Measurements from ENCODE around the gene CC2D2A.

The CC2D2A gene

DNA sequence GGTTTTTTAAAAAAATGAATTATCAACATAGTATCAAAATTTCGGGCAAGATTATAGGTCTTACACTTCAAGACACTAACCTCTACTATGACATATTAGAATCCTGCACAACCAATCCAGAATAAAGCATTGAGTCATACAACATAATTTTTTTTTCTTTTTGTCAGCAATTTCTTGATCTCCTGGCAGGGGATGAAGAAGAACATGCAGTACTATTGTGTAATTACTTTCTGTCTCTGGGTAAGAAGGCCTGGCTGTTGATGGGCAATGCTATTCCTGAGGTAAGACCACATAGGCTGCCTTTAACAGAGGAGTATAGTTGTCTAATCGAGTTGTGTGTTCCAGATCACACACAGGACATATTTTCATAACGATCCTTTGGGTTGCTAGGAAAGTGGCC lies 118.0 kb downstream of the CC2D2A start:
- no peaks in the 10 kb centered on the region for H3K79me2 ChIP-seq
- no peak overlapping the region for H3K4me3 ChIP-seq (ENCODE audit: low read depth, low read length)
- no peaks in the 10 kb centered on the region for H3K9me3 ChIP-seq (ENCODE audit: control insufficient read depth, low read length)
- H3K27ac ChIP-seq = no peak overlapping the region
- peaks cover 5% of the 10 kb centered on the region for H3K4me1 ChIP-seq
- H3K4me2 ChIP-seq (ENCODE audit: low read length) = no peak overlapping the region
- TF ChIP-seq, protein P1, sequence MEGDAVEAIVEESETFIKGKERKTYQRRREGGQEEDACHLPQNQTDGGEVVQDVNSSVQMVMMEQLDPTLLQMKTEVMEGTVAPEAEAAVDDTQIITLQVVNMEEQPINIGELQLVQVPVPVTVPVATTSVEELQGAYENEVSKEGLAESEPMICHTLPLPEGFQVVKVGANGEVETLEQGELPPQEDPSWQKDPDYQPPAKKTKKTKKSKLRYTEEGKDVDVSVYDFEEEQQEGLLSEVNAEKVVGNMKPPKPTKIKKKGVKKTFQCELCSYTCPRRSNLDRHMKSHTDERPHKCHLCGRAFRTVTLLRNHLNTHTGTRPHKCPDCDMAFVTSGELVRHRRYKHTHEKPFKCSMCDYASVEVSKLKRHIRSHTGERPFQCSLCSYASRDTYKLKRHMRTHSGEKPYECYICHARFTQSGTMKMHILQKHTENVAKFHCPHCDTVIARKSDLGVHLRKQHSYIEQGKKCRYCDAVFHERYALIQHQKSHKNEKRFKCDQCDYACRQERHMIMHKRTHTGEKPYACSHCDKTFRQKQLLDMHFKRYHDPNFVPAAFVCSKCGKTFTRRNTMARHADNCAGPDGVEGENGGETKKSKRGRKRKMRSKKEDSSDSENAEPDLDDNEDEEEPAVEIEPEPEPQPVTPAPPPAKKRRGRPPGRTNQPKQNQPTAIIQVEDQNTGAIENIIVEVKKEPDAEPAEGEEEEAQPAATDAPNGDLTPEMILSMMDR (IDR thresholded peaks at IDR 0.05) = no peak
- H3K27me3 ChIP-seq (ENCODE audit: control insufficient read depth, insufficient read depth, low read length) = no peaks in the 10 kb centered on the region
- H3K9ac ChIP-seq = no peak overlapping the region
- no peaks in the 10 kb centered on the region for H3K36me3 ChIP-seq (ENCODE audit: control insufficient read depth, insufficient read depth, low read length)
- H2AFZ ChIP-seq = no peak overlapping the region

DNA sequence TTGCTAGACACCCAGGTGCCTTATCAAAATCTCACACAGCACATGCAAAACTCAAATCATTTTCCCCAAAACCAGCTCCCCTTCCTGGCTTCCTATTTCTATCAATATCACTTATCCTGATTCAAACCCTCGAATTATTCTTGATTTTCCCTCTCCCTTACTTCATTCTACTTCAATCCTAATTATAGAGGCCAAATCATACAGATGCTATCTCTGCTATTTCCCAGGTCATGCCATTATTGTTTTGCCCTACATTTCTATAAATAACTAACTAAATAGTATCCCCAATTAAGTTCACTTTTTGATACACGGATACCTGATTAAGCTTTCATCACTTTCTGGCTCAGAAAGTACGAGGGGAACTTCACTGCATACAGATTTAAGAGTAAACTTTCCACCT lies 123.1 kb downstream of the CC2D2A start:
- no peak overlapping the region for H3K9ac ChIP-seq
- H3K27me3 ChIP-seq (ENCODE audit: control insufficient read depth, insufficient read depth, low read length) = no peaks in the 10 kb centered on the region
- no peaks in the 10 kb centered on the region for H3K9me3 ChIP-seq (ENCODE audit: control insufficient read depth, low read length)
- H3K79me2 ChIP-seq = no peaks in the 10 kb centered on the region
- H3K4me3 ChIP-seq (ENCODE audit: low read depth, low read length) = no peak overlapping the region
- H3K4me2 ChIP-seq (ENCODE audit: low read length) = no peak overlapping the region
- peaks cover 3% of the 10 kb centered on the region for H3K4me1 ChIP-seq
- no peaks in the 10 kb centered on the region for H3K36me3 ChIP-seq (ENCODE audit: control insufficient read depth, insufficient read depth, low read length)
- H3K27ac ChIP-seq = no peak overlapping the region
- no peak overlapping the region for H2AFZ ChIP-seq
- TF ChIP-seq, protein P1 (IDR thresholded peaks at IDR 0.05) = no peak

DNA sequence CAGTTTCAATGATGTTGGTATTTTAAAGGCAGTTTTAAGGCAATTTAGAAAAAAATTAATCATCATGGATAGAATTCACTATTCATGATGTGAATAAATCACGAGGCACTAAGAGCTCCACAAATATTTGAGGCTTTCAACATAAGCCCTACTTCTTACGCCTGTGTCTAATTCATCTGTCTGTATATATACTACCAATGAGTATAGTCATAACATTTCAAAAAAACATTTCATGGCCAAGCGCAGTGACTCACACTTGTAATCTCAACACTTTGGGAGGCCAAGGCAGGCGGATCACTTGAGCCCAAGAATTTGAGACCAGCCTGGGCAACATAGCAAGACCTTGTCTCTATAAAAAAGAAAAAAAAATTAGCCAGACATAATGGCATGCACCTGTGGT lies 129.0 kb downstream of the CC2D2A start:
- Histone ChIP-seq H3K4me1 (no peaks in the 10 kb centered on the region), H3K9me3 (ENCODE audit: control insufficient read depth, low read length) (no peaks in the 10 kb centered on the region), H3K27me3 (ENCODE audit: control insufficient read depth, insufficient read depth, low read length) (no peaks in the 10 kb centered on the region), H3K9ac (no peak overlapping the region), H3K36me3 (ENCODE audit: control insufficient read depth, insufficient read depth, low read length) (no peaks in the 10 kb centered on the region), H2AFZ (no peak overlapping the region), H3K4me3 (ENCODE audit: low read depth, low read length) (no peak overlapping the region), H3K79me2 (no peaks in the 10 kb centered on the region), H3K27ac (no peak overlapping the region), H3K4me2 (ENCODE audit: low read length) (no peak overlapping the region)
- TF ChIP-seq, protein P1 (IDR thresholded peaks at IDR 0.05) = no peak

DNA sequence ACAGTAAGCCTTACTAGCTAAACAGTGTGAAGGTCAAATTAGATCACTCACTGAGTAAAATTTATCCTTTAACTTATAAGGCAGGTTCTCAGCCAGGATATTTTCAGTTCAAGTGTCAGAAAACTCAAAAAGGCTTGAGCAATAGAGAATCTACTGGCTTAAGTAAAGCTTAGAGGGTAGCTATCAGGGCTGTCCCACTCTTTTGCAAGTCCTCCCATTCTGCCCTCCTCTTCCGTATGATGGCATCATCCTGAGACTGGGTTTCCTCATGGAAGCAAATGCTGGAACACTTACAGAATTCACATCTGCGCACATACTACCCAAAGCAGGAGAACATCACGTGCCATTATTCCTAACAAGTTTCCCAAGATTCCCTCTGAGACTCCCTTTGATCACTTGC lies 130.5 kb downstream of the CC2D2A start:
- H2AFZ ChIP-seq = no peak overlapping the region
- no peaks in the 10 kb centered on the region for H3K9me3 ChIP-seq (ENCODE audit: control insufficient read depth, low read length)
- H3K79me2 ChIP-seq = no peaks in the 10 kb centered on the region
- no peak overlapping the region for H3K9ac ChIP-seq
- H3K4me2 ChIP-seq (ENCODE audit: low read length) = no peak overlapping the region
- H3K4me3 ChIP-seq (ENCODE audit: low read depth, low read length) = no peak overlapping the region
- H3K27ac ChIP-seq = no peak overlapping the region
- TF ChIP-seq, protein P1 (IDR thresholded peaks at IDR 0.05) = no peak
- H3K27me3 ChIP-seq (ENCODE audit: control insufficient read depth, insufficient read depth, low read length) = no peaks in the 10 kb centered on the region
- H3K36me3 ChIP-seq (ENCODE audit: control insufficient read depth, insufficient read depth, low read length) = no peaks in the 10 kb centered on the region
- H3K4me1 ChIP-seq = no peaks in the 10 kb centered on the region

DNA sequence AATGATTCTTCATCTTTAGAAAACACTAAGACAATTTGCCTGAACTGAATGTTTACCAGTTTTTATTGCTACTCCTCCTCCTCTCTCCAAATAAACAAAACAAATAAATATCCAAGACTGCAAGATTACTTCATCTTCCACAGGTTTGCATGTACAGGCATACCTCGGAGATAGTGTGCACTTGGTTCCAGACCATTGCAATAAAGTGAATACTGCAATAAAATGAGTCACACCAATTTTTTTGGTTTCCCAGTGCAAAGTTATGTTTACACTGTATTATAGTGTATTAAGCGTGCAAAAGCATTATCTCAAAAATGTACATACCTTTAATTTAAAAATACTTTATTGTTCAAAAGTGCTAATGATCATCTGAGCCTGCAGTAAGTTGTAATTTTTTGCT lies 132.2 kb downstream of the CC2D2A start:
- no peak overlapping the region for H3K4me2 ChIP-seq (ENCODE audit: low read length)
- H3K9me3 ChIP-seq (ENCODE audit: control insufficient read depth, low read length) = no peaks in the 10 kb centered on the region
- H3K4me3 ChIP-seq (ENCODE audit: low read depth, low read length) = no peak overlapping the region
- H3K36me3 ChIP-seq (ENCODE audit: control insufficient read depth, insufficient read depth, low read length) = no peaks in the 10 kb centered on the region
- TF ChIP-seq, protein P1 (IDR thresholded peaks at IDR 0.05) = no peak
- H3K27me3 ChIP-seq (ENCODE audit: control insufficient read depth, insufficient read depth, low read length) = no peaks in the 10 kb centered on the region
- H3K79me2 ChIP-seq = no peaks in the 10 kb centered on the region
- no peak overlapping the region for H3K9ac ChIP-seq
- no peak overlapping the region for H3K27ac ChIP-seq
- no peaks in the 10 kb centered on the region for H3K4me1 ChIP-seq
- no peak overlapping the region for H2AFZ ChIP-seq

All from parathyroid adenoma (tissue), 2 donors.